H1 (cell line): ENCODE results near the gene SLC44A1. TPM values are rescaled to one million over a fixed set of nuclear protein-coding genes. Genes with fewer than 3 reads are reported as not detected.

ENCODE experiments used
- BRCA1 ChIP-seq: IDR thresholded peaks from 2 replicates; pipeline ENCODE4 v1.6.1; 2012; ENCODE audit warnings: low read depth, low read length, improper control_type of control experiment
- polyA plus RNA-seq, 7 experiments: library from polyadenylated mRNA; depleted of rRNA in 3 of 7; stranded (reverse) in 5 of 7; unstranded in 2 of 7; fragments of >200 nt in 5 of 7; fragments of 200-250 nt in 2 of 7; gene quantifications; 1 replicate in 5 of 7; 2 replicates in 1 of 7; 4 replicates in 1 of 7; pipeline versions ENCODE4 v1.2.1 to v1.2.3, GENCODE V29; 2011 to 2013; ENCODE audit warnings: missing spikeins in 2 of 7, mixed read lengths in 2 of 7
- total RNA-seq: library from RNA; stranded (reverse); fragmentation: NEBNext Ultra II Directional; extraction: Animal tissue kit (Norgen Biotek cat#: 25700); gene quantifications from 2 replicates; pipeline ENCODE4 v1.2.1, GENCODE V29; 2021

SLC44A1 gene
- total and polyA plus RNA-seq, 2 of the 8 experiments (the other 6 are each of a cell fraction or from before 2014, with no cell fraction given): 30.5 to 71.2 TPM

DNA sequence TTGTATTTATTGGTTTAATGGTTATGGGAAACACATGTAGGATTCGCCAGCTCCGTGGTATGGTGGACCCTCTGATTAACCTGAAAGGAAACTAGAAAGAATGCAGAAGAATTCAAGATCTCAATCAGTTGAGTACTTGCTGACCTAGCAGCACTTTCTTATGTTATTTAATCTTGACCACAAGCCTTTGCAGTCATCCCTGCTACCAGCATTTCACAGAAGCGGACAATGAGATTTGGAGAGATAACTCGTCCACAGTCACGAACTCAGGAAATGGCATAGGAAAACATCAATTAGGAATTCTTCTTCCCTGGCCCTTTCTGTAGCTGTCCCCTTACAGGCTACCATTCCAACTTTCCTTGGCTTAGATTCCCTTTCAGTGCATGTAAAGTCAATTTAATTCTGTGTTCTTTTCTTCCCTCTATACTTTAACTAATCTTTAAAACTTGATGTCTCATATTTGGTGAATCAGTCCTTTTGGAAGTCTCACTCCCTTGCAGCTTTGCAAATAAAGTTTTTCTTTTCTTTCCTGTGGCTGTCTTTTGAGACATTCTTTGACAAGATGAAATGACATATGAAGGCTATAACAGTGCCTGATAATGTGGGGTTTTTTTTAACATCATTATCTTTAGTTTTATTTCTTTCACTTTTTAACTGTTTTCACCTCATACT lies 1.3 kb upstream of the SLC44A1 start (continued):
- TF ChIP-seq BRCA1: no peak
